OCI-LY7 (cell line): ENCODE data around the gene MTCL1.

Experiments
- CTCF ChIP-seq: fragments of 200-600 bp; sonication (generic); conservative IDR thresholded peaks from 2 replicates; pipeline ENCODE4 v1.5.1; 2014; ENCODE audit warnings: mild to moderate bottlenecking, antibody characterized with exemption, low read length, moderate library complexity, mixed read lengths
- EZH2phosphoT487 ChIP-seq: fragments of 200-600 bp; sonication (generic); IDR thresholded peaks from 2 replicates; pipeline ENCODE4 v1.6.1; 2018; ENCODE audit warnings: low read depth, borderline replicate concordance, mild to moderate bottlenecking, mixed run types, antibody characterized with exemption, low read length, moderate library complexity, mixed read lengths

- TF ChIP-seq CTCF, result no peak
- no peak for TF ChIP-seq EZH2phosphoT487
Measured at GRCh38 chr18:8824846-8825245, 119.5 kb downstream of the MTCL1 start.
